Glomerular visceral epithelial cell (primary cell): ENCODE results near the gene RTP2.
"Not testable (repeated sequence)": the region's sequence is repeated elsewhere in the genome, so short reads cannot be mapped to it uniquely, and the experiment has no call there.

ENCODE experiments used
- DNase-seq: peaks from one replicate; pipeline ENCODE4 v3.0.0-alpha.2; 2016; ENCODE audit errors: extremely low spot score

Gene RTP2

GRCh38 chr3:187713504-187713903, 11.1 kb upstream of the RTP2 start:
- peak; percentile 15 for DNase-seq

GRCh38 chr3:187709155-187709554, 6.8 kb upstream of the RTP2 start:
- no peak for DNase-seq

DNA sequence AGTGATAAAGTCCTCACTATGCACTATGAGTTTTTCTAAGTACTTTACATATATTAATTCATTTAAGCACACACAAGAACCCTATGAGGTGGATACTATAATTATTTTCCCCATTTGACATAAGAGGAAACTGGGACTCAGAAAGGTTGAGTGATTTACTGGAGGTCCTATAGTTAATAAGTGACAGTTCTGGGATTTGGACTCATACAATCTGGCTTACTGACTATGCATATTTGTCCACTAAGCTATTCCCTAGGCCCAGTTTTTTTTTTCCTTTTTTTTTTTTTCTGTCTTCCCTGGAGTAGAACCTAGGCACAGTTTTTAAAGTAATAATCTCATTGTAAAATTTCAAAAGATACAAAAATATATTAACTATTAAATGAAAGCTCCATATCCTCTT, 6.3 kb upstream of the RTP2 start:
- DNase-seq, result peak; percentile 20

GRCh38 chr3:187706971-187707370, 4.6 kb upstream of the RTP2 start:
- DNase-seq, result no peak

- DNase-seq, result no peak
Measured at GRCh38 chr3:187705164-187705563, 2.8 kb upstream of the RTP2 start.

GRCh38 chr3:187700249-187700648, 2.1 kb downstream of the RTP2 start:
- no peak for DNase-seq

GRCh38 chr3:187698499-187699399, 3.6 kb downstream of the RTP2 start:
- no peak for DNase-seq

DNA sequence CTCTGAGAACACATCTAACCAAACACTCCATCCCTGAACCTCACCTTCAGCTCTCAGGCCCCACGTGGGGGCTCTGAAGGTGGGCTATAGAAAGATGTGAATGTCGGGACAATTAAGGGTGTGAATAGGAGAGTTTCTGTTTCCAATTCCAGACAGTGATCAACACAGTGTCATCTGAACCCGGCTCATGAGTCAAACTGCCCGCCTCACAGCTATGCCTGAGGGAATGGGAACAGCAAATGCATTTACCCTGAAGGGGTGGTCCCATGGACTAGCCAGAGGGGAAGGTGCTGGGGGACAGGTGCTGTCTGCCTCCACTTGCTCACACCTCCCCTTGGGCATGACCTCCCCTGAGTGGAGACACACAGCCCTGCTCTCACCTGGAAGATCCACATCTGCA, 6.3 kb downstream of the RTP2 start:
- no peak for DNase-seq

GRCh38 chr3:187695449-187695848, 6.9 kb downstream of the RTP2 start:
- no peak for DNase-seq

- DNase-seq, result peak; percentile 24
Measured at GRCh38 chr3:187694801-187695200, 7.6 kb downstream of the RTP2 start.

GRCh38 chr3:187693431-187693830, 8.9 kb downstream of the RTP2 start:
- no peak for DNase-seq

DNA sequence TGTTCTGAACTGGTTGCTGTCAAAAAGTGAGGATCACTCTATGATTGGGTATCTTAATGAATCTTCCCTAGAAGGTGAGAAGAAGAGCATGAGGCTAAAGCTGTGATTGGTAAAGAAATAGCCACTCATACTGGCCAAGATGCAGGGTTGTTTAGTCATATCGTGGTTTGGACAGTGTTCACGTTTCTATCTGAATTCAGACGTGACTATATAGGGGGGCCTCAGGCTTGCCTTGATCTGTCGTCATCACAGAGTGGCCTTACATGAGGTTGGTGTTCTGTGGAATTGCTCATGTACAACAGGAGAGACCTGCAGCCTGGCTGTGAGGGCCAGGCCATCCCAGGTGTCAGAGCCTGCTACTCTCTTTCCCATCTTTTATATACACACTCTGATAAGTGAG, 12.4 kb downstream of the RTP2 start:
- DNase-seq, result peak; percentile 43

DNA sequence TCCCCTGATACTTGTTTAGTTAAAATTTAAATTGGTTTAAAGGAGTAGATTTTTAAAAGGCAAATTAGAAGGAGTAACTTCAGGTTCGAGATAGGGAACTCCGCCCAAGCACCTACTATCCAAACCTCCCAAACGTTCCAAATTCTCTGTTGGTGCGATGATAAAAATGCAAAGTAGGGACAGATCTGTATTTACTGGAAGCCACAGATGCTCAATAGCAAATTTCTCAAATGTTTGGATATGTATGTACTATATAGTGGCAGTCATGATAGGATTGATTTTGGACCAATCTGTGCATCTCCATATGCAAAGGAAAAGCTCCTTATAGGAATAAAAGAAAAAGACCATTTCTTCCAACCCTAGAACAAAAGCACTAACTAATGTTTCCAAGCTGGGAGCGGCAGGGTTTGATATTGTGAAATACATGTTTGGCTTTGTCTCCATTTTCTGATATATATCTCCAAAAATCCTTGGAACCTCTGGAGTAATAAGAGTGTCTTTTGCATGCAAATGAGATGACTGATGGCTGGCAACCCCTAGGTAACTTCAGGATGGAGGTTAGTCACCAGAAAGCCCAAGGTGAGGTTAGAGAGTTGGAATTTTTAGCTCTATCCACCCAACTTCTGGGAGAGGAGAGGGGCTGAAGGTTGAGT, 15.6 kb downstream of the RTP2 start:
- DNase-seq, result no peak

DNA sequence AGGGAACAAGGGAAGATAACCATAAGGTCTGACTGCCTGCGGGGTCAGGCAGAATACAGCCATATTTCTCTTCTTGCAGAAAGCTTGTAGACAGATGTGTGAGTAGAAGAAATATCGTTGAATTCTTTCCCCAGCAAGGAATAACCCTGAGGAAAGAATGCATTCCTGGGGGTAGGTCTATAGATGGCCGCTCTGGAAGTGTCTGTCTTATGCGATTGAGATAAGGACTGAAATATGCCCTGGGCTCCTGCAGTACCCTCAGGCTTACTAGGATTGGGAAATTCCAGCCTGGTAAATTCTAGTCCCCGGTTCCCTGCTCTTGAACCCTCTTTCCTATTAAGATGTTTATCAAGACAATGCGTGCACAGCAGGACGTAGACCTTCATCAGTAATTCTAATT, 16.4 kb downstream of the RTP2 start:
- no peak for DNase-seq

DNA sequence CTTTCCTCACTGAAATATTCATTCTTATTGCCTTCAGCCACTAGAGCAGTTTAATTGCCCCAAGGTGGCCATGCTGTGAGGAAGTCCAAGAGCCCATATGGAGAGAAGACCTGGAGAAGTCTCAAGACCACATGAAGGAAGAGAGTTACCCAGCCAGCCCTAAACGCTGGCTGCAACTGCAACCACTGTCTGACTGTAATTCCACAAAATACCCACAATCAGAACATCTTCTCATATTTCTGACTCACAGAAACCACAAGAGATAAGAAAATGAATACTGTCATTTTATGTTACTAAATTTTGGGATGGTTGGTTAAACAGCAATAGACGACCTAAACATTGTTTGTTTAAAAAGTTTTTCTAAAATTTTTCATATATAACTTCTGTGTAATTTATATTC, 17.5 kb downstream of the RTP2 start:
- DNase-seq, result peak; percentile 30

- DNase-seq, result no peak
Measured at GRCh38 chr3:187684444-187684843, 17.9 kb downstream of the RTP2 start.

GRCh38 chr3:187681756-187682155, 20.6 kb downstream of the RTP2 start:
- not testable (repeated sequence) for DNase-seq

GRCh38 chr3:187679638-187680396, 22.5 kb downstream of the RTP2 start:
- peak; percentile 71 for DNase-seq

- peak; percentile 61 for DNase-seq
Measured at GRCh38 chr3:187678726-187679268, 23.6 kb downstream of the RTP2 start.

GRCh38 chr3:187677604-187678003, 24.8 kb downstream of the RTP2 start:
- DNase-seq, result no peak

- DNase-seq, result no peak
Measured at GRCh38 chr3:187673012-187673411, 29.3 kb downstream of the RTP2 start.
